HL-60 (cell line): ENCODE measurements around the gene PITPNB.

Source experiments
- DNase-seq, 2 experiments: peaks; one replicate each; pipeline ENCODE4 v3.0.0-alpha.2; 2010 to 2020; ENCODE audit warnings: low read depth in 1 of 2, low spot score in 1 of 2
- H3K27ac ChIP-seq: fragments of 250-450 bp; sonication (Bioruptor Pico); replicated peaks from 2 replicates; pipeline ENCODE4 v1.5.1; 2020; ENCODE audit warnings: mild to moderate bottlenecking, moderate library complexity
- H3K27me3 ChIP-seq: fragments of 250-450 bp; sonication (Bioruptor Pico); 2 replicates; pipeline ENCODE4 v1.5.1; 2021; ENCODE audit warnings: mild to moderate bottlenecking, moderate library complexity; ENCODE audit not compliant: insufficient read depth, poor library complexity, severe bottlenecking
- H3K4me3 ChIP-seq: replicated peaks from 2 replicates; pipeline ENCODE4 v1.5.1; 2011; ENCODE audit warnings: mild to moderate bottlenecking, control low read depth, low read length; ENCODE audit not compliant: insufficient read depth
- GABPA ChIP-seq: IDR thresholded peaks from 2 replicates; pipeline ENCODE4 v1.6.1; 2012; ENCODE audit warnings: low read depth
- POLR2AphosphoS5 ChIP-seq: IDR thresholded peaks from 2 replicates; pipeline ENCODE4 v1.6.1; 2012; ENCODE audit warnings: low read depth
- SPI1 ChIP-seq: IDR thresholded peaks from 2 replicates; pipeline ENCODE4 v1.6.1; 2012; ENCODE audit warnings: low read depth, mild to moderate bottlenecking, borderline replicate concordance
- TF ChIP-seq, protein P1 (sequence below): IDR thresholded peaks from one replicate; pipeline ENCODE4 v1.5.1; 2011; ENCODE audit warnings: low read length, control low read depth, inconsistent platforms; ENCODE audit not compliant: insufficient read depth
- TF ChIP-seq, protein P2 (sequence below): IDR thresholded peaks from 2 replicates; pipeline ENCODE4 v1.6.1; 2012; ENCODE audit warnings: low read depth; ENCODE audit not compliant: insufficient replicate concordance

Gene PITPNB

DNA sequence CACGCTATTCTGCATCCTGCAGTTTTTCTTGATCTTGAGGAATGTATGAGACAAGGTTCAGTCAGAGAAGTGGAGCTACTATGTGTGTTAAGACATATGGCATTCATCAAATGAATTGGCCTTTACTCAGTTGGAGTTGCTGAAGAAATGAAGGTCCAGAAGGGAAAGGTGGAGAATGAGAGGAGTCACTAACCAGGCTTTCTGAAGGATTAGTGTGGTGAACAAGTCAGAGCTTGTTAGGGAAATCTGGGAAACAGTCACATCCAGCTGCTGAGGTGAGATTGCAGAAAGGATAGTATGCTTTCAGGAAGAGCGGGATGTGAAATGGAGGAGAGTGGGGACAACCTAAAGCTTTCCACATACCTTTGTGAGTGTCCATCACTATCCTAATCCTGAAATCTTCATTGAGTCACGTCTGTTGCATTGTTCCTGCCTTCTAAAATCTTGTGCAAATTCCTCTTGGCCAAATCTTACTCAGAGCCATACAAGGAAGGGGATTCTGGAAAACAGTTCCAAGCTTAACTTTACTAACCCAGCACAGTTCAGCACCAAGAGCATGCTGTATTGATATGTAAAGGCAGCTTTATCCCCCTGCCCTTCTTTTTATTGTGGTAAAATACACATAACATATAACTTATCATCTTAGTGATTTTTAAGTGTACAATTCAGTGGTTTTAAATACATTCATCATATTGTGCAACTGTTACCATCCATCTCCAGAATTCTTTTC, 11.4 kb upstream of the PITPNB start:
- Histone ChIP-seq H3K4me3 (no peak overlapping the region), H3K27ac (no peak overlapping the region), H3K27me3 (no peaks in the 10 kb centered on the region)
- no peak for DNase-seq
- TF ChIP-seq SPI1 = no peak
- no peak for TF ChIP-seq POLR2AphosphoS5
- TF ChIP-seq GABPA = no peak
- TF ChIP-seq, protein P1, sequence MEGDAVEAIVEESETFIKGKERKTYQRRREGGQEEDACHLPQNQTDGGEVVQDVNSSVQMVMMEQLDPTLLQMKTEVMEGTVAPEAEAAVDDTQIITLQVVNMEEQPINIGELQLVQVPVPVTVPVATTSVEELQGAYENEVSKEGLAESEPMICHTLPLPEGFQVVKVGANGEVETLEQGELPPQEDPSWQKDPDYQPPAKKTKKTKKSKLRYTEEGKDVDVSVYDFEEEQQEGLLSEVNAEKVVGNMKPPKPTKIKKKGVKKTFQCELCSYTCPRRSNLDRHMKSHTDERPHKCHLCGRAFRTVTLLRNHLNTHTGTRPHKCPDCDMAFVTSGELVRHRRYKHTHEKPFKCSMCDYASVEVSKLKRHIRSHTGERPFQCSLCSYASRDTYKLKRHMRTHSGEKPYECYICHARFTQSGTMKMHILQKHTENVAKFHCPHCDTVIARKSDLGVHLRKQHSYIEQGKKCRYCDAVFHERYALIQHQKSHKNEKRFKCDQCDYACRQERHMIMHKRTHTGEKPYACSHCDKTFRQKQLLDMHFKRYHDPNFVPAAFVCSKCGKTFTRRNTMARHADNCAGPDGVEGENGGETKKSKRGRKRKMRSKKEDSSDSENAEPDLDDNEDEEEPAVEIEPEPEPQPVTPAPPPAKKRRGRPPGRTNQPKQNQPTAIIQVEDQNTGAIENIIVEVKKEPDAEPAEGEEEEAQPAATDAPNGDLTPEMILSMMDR = no peak
- TF ChIP-seq, protein P2, sequence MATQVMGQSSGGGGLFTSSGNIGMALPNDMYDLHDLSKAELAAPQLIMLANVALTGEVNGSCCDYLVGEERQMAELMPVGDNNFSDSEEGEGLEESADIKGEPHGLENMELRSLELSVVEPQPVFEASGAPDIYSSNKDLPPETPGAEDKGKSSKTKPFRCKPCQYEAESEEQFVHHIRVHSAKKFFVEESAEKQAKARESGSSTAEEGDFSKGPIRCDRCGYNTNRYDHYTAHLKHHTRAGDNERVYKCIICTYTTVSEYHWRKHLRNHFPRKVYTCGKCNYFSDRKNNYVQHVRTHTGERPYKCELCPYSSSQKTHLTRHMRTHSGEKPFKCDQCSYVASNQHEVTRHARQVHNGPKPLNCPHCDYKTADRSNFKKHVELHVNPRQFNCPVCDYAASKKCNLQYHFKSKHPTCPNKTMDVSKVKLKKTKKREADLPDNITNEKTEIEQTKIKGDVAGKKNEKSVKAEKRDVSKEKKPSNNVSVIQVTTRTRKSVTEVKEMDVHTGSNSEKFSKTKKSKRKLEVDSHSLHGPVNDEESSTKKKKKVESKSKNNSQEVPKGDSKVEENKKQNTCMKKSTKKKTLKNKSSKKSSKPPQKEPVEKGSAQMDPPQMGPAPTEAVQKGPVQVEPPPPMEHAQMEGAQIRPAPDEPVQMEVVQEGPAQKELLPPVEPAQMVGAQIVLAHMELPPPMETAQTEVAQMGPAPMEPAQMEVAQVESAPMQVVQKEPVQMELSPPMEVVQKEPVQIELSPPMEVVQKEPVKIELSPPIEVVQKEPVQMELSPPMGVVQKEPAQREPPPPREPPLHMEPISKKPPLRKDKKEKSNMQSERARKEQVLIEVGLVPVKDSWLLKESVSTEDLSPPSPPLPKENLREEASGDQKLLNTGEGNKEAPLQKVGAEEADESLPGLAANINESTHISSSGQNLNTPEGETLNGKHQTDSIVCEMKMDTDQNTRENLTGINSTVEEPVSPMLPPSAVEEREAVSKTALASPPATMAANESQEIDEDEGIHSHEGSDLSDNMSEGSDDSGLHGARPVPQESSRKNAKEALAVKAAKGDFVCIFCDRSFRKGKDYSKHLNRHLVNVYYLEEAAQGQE = no peak

DNA sequence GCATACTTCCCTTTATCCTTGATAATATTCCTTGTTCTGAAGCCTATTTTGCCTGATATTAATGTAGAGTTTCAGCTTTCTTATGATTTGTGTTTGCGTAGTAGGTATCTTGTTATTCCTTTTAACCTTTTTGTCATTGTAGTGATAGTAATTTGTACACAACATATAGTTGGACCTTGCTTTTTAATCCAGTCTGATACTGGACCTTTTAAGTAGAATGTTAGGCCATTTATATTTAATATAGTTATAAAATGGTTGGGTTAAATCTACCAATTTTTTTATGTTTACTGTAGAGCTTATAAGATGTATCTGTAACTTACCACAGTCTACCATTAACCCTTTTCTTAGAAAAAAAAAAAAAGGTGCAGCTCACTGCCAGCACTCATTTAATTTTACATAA, 8.6 kb upstream of the PITPNB start:
- no peaks in the 10 kb centered on the region for H3K27me3 ChIP-seq
- TF ChIP-seq GABPA = no peak
- TF ChIP-seq, protein P1 = no peak
- TF ChIP-seq, protein P2 = no peak
- TF ChIP-seq SPI1 = no peak
- TF ChIP-seq POLR2AphosphoS5 = no peak

GRCh38 chr22:27925331-27925730, 6.3 kb upstream of the PITPNB start:
- no peak for TF ChIP-seq POLR2AphosphoS5
- TF ChIP-seq SPI1 = no peak
- TF ChIP-seq GABPA = no peak
- TF ChIP-seq, protein P1 = no peak
- TF ChIP-seq, protein P2 = no peak
- Histone ChIP-seq H3K4me3 (no peak overlapping the region), H3K27ac (no peak overlapping the region), H3K27me3 (no peaks in the 10 kb centered on the region)
- no peak for DNase-seq

More for the DNA sequence above, 8.6 kb upstream of the PITPNB start:
- no peak overlapping the region for H3K27ac ChIP-seq
- DNase-seq = no peak
- H3K4me3 ChIP-seq = no peak overlapping the region
